ENCODE results near the gene HDAC4.

GRCh38 chr2:239130786-239131325 is 270.0 kb downstream of the HDAC4 start:
- TF ChIP-seq CTCF (IDR thresholded peaks at IDR 0.05; ENCODE audit: insufficient read depth, low read length) (no peak), REST (IDR thresholded peaks at IDR 0.05; ENCODE audit: insufficient replicate concordance, low read depth) (no peak), POLR2AphosphoS5 (IDR thresholded peaks at IDR 0.05; ENCODE audit: low read depth) (no peak)

Data from HL-60 (cell line).